HepG2 (cell line): ENCODE results near the gene AP2B1. TPM values are rescaled to one million over a fixed set of nuclear protein-coding genes. Genes with fewer than 3 reads are reported as not detected.

Source experiments
- DNMT1 ChIP-seq: sonication (generic); formaldehyde crosslinking; IDR thresholded peaks from 2 replicates; pipeline ENCODE4 v1.5.1; 2020; ENCODE audit warnings: mild to moderate bottlenecking, missing genetic modification reagents
- FOXK1 ChIP-seq: sonication (generic); formaldehyde crosslinking; IDR thresholded peaks from 2 replicates; pipeline ENCODE4 v1.4.0; 2020; ENCODE audit warnings: low read depth, missing genetic modification reagents, borderline replicate concordance
- HOXA3 ChIP-seq: sonication (generic); formaldehyde crosslinking; IDR thresholded peaks from 2 replicates; pipeline ENCODE4 v1.5.0; 2020; ENCODE audit warnings: missing genetic modification reagents
- HOXA5 ChIP-seq: sonication (generic); formaldehyde crosslinking; IDR thresholded peaks from 2 replicates; pipeline ENCODE4 v1.4.0; 2020; ENCODE audit warnings: missing genetic modification reagents
- KLF15 ChIP-seq: sonication (generic); formaldehyde crosslinking; IDR thresholded peaks from 2 replicates; pipeline ENCODE4 v1.8.1; 2023; ENCODE audit warnings: borderline replicate concordance, mild to moderate bottlenecking, inconsistent platforms, missing genetic modification reagents, mixed read lengths
- LRRFIP1 ChIP-seq: sonication (generic); formaldehyde crosslinking; conservative IDR thresholded peaks from 2 replicates; pipeline ENCODE4 v1.4.0; 2020; ENCODE audit warnings: missing genetic modification reagents
- MAFG ChIP-seq: sonication (generic); formaldehyde crosslinking; IDR thresholded peaks from 2 replicates; pipeline ENCODE4 v1.5.1; 2020; ENCODE audit warnings: mild to moderate bottlenecking, missing genetic modification reagents
- MBNL3 ChIP-seq: fragments of 250-450 bp; sonication (Bioruptor Pico); conservative IDR thresholded peaks from 2 replicates; pipeline ENCODE4 v1.8.0; 2022; ENCODE audit warnings: mild to moderate bottlenecking, inconsistent platforms
- NR2F6 ChIP-seq, 2 experiments: IDR thresholded peaks; 2 replicates each; pipeline ENCODE4 v1.6.1; 2016; ENCODE audit warnings: antibody characterized with exemption in 1 of 2, mild to moderate bottlenecking in 1 of 2
- RARG ChIP-seq: sonication (generic); formaldehyde crosslinking; IDR thresholded peaks from 2 replicates; pipeline ENCODE4 v1.4.0; 2020; ENCODE audit warnings: low read depth, mild to moderate bottlenecking, missing genetic modification reagents
- WIZ ChIP-seq: sonication (generic); formaldehyde crosslinking; IDR thresholded peaks from 2 replicates; pipeline ENCODE4 v1.5.1; 2020; ENCODE audit warnings: mild to moderate bottlenecking, missing genetic modification reagents
- ZNF329 ChIP-seq: sonication (generic); formaldehyde crosslinking; IDR thresholded peaks from 2 replicates; pipeline ENCODE4 v1.9.0; 2021; ENCODE audit warnings: low read depth, mild to moderate bottlenecking, missing genetic modification reagents
- ZNF615 ChIP-seq: sonication (generic); formaldehyde crosslinking; IDR thresholded peaks from 2 replicates; pipeline ENCODE4 v1.5.0; 2020; ENCODE audit warnings: mild to moderate bottlenecking, missing genetic modification reagents, borderline replicate concordance
- ZNF674 ChIP-seq: sonication (generic); formaldehyde crosslinking; IDR thresholded peaks from 2 replicates; pipeline ENCODE4 v1.5.0; 2020; ENCODE audit warnings: low read depth, mild to moderate bottlenecking, missing genetic modification reagents
- polyA plus RNA-seq, 8 experiments: library from polyadenylated mRNA; depleted of rRNA in 3 of 8; stranded (reverse) in 7 of 8; unstranded in 1 of 8; fragments of >200 nt; fragmentation: Illumina TruSeq in 4 of 8; extraction: Trizol in 4 of 8; gene quantifications; 2 replicates each; pipeline versions ENCODE4 v1.2.1 to v1.2.3, GENCODE V29; 2011 to 2016; ENCODE audit warnings: low read depth in 4 of 8, missing spikeins in 1 of 8, mixed read lengths in 1 of 8; ENCODE audit not compliant: insufficient read depth in 1 of 8
- total RNA-seq, 5 experiments: library from RNA; depleted of rRNA; stranded (reverse); fragments of >200 nt; fragmentation: Illumina TruSeq; extraction: Trizol; gene quantifications; 2 replicates each; pipeline ENCODE4 v1.2.3, GENCODE V29; 2016; ENCODE audit warnings: low read depth in 1 of 5
- TF ChIP-seq, protein P1 (sequence below): IDR thresholded peaks from 2 replicates; pipeline ENCODE4 v1.6.1; 2016; ENCODE audit warnings: low read depth, missing genetic modification reagents, missing compliant biosample characterization
- TF ChIP-seq, protein P2 (sequence below): sonication (generic); formaldehyde crosslinking; IDR thresholded peaks from 2 replicates; pipeline ENCODE4 v1.5.1; 2020; ENCODE audit warnings: missing genetic modification reagents, mild to moderate bottlenecking, borderline replicate concordance
- TF ChIP-seq, protein P3 (sequence below): sonication (generic); formaldehyde crosslinking; IDR thresholded peaks from 2 replicates; pipeline ENCODE4 v1.4.0; 2020; ENCODE audit warnings: missing genetic modification reagents

Gene AP2B1
- total and polyA plus RNA-seq, 2 of the 13 experiments (the other 11 are each of a cell fraction or from before 2014, with no cell fraction given): 23.8 to 71.3 TPM

- TF ChIP-seq, protein P1, sequence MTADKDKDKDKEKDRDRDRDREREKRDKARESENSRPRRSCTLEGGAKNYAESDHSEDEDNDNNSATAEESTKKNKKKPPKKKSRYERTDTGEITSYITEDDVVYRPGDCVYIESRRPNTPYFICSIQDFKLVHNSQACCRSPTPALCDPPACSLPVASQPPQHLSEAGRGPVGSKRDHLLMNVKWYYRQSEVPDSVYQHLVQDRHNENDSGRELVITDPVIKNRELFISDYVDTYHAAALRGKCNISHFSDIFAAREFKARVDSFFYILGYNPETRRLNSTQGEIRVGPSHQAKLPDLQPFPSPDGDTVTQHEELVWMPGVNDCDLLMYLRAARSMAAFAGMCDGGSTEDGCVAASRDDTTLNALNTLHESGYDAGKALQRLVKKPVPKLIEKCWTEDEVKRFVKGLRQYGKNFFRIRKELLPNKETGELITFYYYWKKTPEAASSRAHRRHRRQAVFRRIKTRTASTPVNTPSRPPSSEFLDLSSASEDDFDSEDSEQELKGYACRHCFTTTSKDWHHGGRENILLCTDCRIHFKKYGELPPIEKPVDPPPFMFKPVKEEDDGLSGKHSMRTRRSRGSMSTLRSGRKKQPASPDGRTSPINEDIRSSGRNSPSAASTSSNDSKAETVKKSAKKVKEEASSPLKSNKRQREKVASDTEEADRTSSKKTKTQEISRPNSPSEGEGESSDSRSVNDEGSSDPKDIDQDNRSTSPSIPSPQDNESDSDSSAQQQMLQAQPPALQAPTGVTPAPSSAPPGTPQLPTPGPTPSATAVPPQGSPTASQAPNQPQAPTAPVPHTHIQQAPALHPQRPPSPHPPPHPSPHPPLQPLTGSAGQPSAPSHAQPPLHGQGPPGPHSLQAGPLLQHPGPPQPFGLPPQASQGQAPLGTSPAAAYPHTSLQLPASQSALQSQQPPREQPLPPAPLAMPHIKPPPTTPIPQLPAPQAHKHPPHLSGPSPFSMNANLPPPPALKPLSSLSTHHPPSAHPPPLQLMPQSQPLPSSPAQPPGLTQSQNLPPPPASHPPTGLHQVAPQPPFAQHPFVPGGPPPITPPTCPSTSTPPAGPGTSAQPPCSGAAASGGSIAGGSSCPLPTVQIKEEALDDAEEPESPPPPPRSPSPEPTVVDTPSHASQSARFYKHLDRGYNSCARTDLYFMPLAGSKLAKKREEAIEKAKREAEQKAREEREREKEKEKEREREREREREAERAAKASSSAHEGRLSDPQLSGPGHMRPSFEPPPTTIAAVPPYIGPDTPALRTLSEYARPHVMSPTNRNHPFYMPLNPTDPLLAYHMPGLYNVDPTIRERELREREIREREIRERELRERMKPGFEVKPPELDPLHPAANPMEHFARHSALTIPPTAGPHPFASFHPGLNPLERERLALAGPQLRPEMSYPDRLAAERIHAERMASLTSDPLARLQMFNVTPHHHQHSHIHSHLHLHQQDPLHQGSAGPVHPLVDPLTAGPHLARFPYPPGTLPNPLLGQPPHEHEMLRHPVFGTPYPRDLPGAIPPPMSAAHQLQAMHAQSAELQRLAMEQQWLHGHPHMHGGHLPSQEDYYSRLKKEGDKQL (CRISPR knock-in tag): no peak
- peak; percentile 85 for TF ChIP-seq HOXA3
- no peak for TF ChIP-seq MAFG (CRISPR knock-in tag)
- TF ChIP-seq NR2F6 (IDR thresholded peaks at IDR 0.05): no peak
- peak; percentile 35; the same call in 1 of the 2 replicates for TF ChIP-seq NR2F6 (CRISPR knock-in tag; IDR thresholded peaks at IDR 0.05)
- TF ChIP-seq ZNF615 (CRISPR knock-in tag): no peak
- TF ChIP-seq LRRFIP1: no peak
- TF ChIP-seq, protein P2, sequence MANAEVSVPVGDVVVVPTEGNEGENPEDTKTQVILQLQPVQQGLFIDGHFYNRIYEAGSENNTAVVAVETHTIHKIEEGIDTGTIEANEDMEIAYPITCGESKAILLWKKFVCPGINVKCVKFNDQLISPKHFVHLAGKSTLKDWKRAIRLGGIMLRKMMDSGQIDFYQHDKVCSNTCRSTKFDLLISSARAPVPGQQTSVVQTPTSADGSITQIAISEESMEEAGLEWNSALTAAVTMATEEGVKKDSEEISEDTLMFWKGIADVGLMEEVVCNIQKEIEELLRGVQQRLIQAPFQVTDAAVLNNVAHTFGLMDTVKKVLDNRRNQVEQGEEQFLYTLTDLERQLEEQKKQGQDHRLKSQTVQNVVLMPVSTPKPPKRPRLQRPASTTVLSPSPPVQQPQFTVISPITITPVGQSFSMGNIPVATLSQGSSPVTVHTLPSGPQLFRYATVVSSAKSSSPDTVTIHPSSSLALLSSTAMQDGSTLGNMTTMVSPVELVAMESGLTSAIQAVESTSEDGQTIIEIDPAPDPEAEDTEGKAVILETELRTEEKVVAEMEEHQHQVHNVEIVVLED (CRISPR knock-in tag): no peak; the same call in 1 of the 2 replicates
- peak; percentile 75; the same call in 1 of the 2 replicates for TF ChIP-seq HOXA5 (CRISPR knock-in tag)
- peak; percentile 80 for TF ChIP-seq ZNF329 (CRISPR knock-in tag)
- TF ChIP-seq, protein P3, sequence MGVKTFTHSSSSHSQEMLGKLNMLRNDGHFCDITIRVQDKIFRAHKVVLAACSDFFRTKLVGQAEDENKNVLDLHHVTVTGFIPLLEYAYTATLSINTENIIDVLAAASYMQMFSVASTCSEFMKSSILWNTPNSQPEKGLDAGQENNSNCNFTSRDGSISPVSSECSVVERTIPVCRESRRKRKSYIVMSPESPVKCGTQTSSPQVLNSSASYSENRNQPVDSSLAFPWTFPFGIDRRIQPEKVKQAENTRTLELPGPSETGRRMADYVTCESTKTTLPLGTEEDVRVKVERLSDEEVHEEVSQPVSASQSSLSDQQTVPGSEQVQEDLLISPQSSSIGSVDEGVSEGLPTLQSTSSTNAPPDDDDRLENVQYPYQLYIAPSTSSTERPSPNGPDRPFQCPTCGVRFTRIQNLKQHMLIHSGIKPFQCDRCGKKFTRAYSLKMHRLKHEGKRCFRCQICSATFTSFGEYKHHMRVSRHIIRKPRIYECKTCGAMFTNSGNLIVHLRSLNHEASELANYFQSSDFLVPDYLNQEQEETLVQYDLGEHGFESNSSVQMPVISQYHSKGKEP (CRISPR knock-in tag): 0 out of 2 replicates have a peak, but pooled peaks have one; percentile 26
- TF ChIP-seq MBNL3 (CRISPR knock-in tag): no peak
- TF ChIP-seq WIZ (CRISPR knock-in tag): 0 out of 2 replicates have a peak, but pooled peaks have one; percentile 42
- TF ChIP-seq KLF15: peak; percentile 78; the same call in 1 of the 2 replicates
- peak; percentile 44; the same call in 1 of the 2 replicates for TF ChIP-seq FOXK1
- no peak for TF ChIP-seq RARG
- TF ChIP-seq DNMT1 (CRISPR knock-in tag): no peak
- TF ChIP-seq ZNF674 (CRISPR knock-in tag): peak; percentile 33; the same call in 1 of the 2 replicates
Measured at GRCh38 chr17:35764123-35764991, 177.2 kb downstream of the AP2B1 start (continued).
